Cardiac muscle cell (in vitro differentiated cells and primary cell): ENCODE results near the gene PRR3. TPM values are rescaled to one million over a fixed set of nuclear protein-coding genes. Genes with fewer than 3 reads are reported as not detected.

ENCODE experiments used
- DNase-seq, 2 donors: peaks; one replicate each; pipeline versions ENCODE4 v3.0.0 to v3.0.0-alpha.2; 2010 to 2017; ENCODE audit warnings: low read depth in 1 of 2, low spot score in 1 of 2
- H3K27ac ChIP-seq: fragments of 200-600 bp; sonication (generic); 2 replicates; pipeline ENCODE4 v1.5.1; 2016
- H3K27me3 ChIP-seq: fragments of 200-600 bp; sonication (generic); 2 replicates; pipeline ENCODE4 v1.6.0; 2016; ENCODE audit warnings: control low read depth
- H3K36me3 ChIP-seq: fragments of 200-600 bp; sonication (generic); 2 replicates; pipeline ENCODE4 v1.5.1; 2016; ENCODE audit warnings: control low read depth
- H3K4me1 ChIP-seq: fragments of 200-600 bp; sonication (generic); 2 replicates; pipeline ENCODE4 v1.8.1; 2017; ENCODE audit warnings: low read depth, mild to moderate bottlenecking, mixed run types
- H3K4me3 ChIP-seq: fragments of 200-600 bp; sonication (generic); 2 replicates; pipeline ENCODE4 v1.5.1; 2016; ENCODE audit warnings: mild to moderate bottlenecking
- H3K9me3 ChIP-seq: fragments of 200-600 bp; sonication (generic); 2 replicates; pipeline ENCODE4 v1.5.1; 2017; ENCODE audit warnings: low read depth, mild to moderate bottlenecking, control low read depth
- polyA plus RNA-seq: library from polyadenylated mRNA; unstranded; fragments of >200 nt; fragmentation: Nextera tagmentation; extraction: Ambion mirVana; gene quantifications from 2 replicates; pipeline ENCODE4 v1.2.1, GENCODE V29; 2016
- total RNA-seq: library from RNA; depleted of rRNA; stranded (reverse); fragments of >200 nt; gene quantifications from 2 replicates; pipeline ENCODE4 v1.2.3, GENCODE V29; 2016
- TF ChIP-seq, protein P1 (sequence below): IDR thresholded peaks from 2 replicates; pipeline ENCODE4 v1.5.1; 2012; ENCODE audit warnings: low read depth, mild to moderate bottlenecking, low read length

Gene PRR3
- total and polyA plus RNA-seq, 2 experiments from 2014 or later = 11.8 to 14.7 TPM

DNA sequence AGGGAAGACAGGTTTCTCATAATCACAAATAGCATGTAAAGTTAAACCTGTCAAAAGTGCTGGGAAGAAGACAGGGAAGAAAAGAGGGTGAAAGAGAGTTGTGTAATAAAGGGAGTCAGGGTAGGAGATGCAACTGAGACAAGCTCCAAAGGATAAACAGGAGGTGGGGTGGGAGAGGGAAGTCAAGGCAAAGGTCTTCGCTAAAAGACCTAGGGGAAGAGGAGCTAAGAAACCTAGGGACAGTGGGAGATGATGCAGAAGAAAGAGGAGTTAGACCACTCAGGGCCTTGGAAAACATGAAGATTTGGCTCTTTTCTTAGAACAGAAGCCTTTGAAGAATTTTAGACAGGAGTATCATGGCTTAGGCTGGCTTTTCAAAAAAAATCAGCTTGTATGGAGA is 7.0 kb downstream of the PRR3 start:
- no peak for DNase-seq
- H3K27me3 ChIP-seq = no peaks in the 10 kb centered on the region
- no peaks in the 10 kb centered on the region for H3K4me1 ChIP-seq
- no peak overlapping the region for H3K27ac ChIP-seq
- no peaks in the 10 kb centered on the region for H3K9me3 ChIP-seq
- H3K4me3 ChIP-seq = no peak overlapping the region
- H3K36me3 ChIP-seq = peaks cover 7% of the 10 kb centered on the region
- TF ChIP-seq, protein P1, sequence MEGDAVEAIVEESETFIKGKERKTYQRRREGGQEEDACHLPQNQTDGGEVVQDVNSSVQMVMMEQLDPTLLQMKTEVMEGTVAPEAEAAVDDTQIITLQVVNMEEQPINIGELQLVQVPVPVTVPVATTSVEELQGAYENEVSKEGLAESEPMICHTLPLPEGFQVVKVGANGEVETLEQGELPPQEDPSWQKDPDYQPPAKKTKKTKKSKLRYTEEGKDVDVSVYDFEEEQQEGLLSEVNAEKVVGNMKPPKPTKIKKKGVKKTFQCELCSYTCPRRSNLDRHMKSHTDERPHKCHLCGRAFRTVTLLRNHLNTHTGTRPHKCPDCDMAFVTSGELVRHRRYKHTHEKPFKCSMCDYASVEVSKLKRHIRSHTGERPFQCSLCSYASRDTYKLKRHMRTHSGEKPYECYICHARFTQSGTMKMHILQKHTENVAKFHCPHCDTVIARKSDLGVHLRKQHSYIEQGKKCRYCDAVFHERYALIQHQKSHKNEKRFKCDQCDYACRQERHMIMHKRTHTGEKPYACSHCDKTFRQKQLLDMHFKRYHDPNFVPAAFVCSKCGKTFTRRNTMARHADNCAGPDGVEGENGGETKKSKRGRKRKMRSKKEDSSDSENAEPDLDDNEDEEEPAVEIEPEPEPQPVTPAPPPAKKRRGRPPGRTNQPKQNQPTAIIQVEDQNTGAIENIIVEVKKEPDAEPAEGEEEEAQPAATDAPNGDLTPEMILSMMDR = no peak

- DNase-seq = peak in 1 of 2 donors; percentile 45
- Histone ChIP-seq H3K27me3 (no peaks in the 10 kb centered on the region), H3K4me3 (no peak overlapping the region), H3K9me3 (no peaks in the 10 kb centered on the region), H3K4me1 (no peaks in the 10 kb centered on the region), H3K27ac (no peak overlapping the region), H3K36me3 (peaks cover 7% of the 10 kb centered on the region)
- TF ChIP-seq, protein P1 = no peak
Measured at GRCh38 chr6:30565772-30566171, 8.7 kb downstream of the PRR3 start.

DNA sequence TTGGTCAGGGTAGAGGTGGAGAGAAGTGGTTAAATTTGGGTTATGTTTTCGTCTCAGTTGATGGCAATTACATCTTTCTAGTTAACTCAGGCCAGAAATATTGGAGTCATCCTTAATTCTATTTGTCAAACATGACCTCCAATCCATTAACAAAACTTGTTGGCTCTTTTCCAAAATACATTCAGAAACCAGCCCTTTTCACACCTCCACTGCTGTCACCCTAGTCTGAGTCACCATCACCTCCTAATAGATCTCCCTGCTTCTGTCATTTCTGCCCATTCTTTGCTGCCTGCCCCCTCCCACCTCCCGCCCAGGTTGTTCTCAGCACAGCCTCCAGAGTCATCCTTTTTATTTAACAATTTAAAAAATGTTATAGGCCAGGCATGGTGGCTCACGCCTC is 11.2 kb downstream of the PRR3 start:
- H3K4me3 ChIP-seq = no peak overlapping the region
- TF ChIP-seq, protein P1 = no peak

GRCh38 chr6:30570263-30570662 is 13.2 kb downstream of the PRR3 start:
- Histone ChIP-seq H3K27ac (no peak overlapping the region), H3K27me3 (no peaks in the 10 kb centered on the region), H3K9me3 (no peaks in the 10 kb centered on the region), H3K36me3 (no peaks in the 10 kb centered on the region), H3K4me1 (peaks cover 8% of the 10 kb centered on the region), H3K4me3 (peak overlapping the region; percentile 49)
- no peak for DNase-seq
- TF ChIP-seq, protein P1 = no peak

More for the DNA sequence above, 11.2 kb downstream of the PRR3 start:
- DNase-seq = no peak
- Histone ChIP-seq H3K36me3 (no peaks in the 10 kb centered on the region), H3K27ac (no peak overlapping the region), H3K9me3 (no peaks in the 10 kb centered on the region), H3K27me3 (no peaks in the 10 kb centered on the region), H3K4me1 (peaks cover 8% of the 10 kb centered on the region)

- Histone ChIP-seq H3K36me3 (no peaks in the 10 kb centered on the region), H3K4me1 (peaks cover 8% of the 10 kb centered on the region), H3K9me3 (no peaks in the 10 kb centered on the region), H3K27ac (peak overlapping the region; percentile 46), H3K27me3 (no peaks in the 10 kb centered on the region), H3K4me3 (peak overlapping the region; percentile 49)
- DNase-seq = no peak
- TF ChIP-seq, protein P1 = no peak
Measured at GRCh38 chr6:30570740-30571074, 13.6 kb downstream of the PRR3 start.
